SU-DHL-6 (cell line): ENCODE results near the gene KLHL34.

Experiments
- H2AFZ ChIP-seq: fragments of 200-600 bp; sonication (generic); 2 replicates; pipeline ENCODE4 v1.6.1; 2014; ENCODE audit warnings: low read depth, mild to moderate bottlenecking, moderate library complexity, mixed read lengths, antibody characterized with exemption, low read length; ENCODE audit not compliant: severe bottlenecking
- H3F3A ChIP-seq: fragments of 200-600 bp; shearing (Covaris generic); 2 replicates; pipeline ENCODE4 v1.6.0; 2016; ENCODE audit warnings: antibody characterized with exemption, mild to moderate bottlenecking; ENCODE audit not compliant: insufficient read depth
- H3K27ac ChIP-seq: fragments of 200-600 bp; sonication (generic); 2 replicates; pipeline ENCODE4 v1.5.1; 2016; ENCODE audit warnings: low read depth, mild to moderate bottlenecking, low read length, moderate library complexity, mixed read lengths
- H3K27me3 ChIP-seq: fragments of 200-600 bp; sonication (generic), shearing (Covaris generic); 2 replicates; pipeline ENCODE4 v1.6.0; 2014; ENCODE audit warnings: mild to moderate bottlenecking, low read length
- H3K36me3 ChIP-seq: fragments of 200-600 bp; sonication (generic); 2 replicates; pipeline ENCODE4 v1.6.1; 2014; ENCODE audit warnings: mild to moderate bottlenecking, low read length, mixed read lengths
- H3K4me2 ChIP-seq: fragments of 300-600, 200-600 bp; shearing (Covaris generic), sonication (generic); 2 replicates; pipeline ENCODE4 v1.6.0; 2014; ENCODE audit warnings: low read length, low read depth, mild to moderate bottlenecking; ENCODE audit not compliant: poor library complexity, severe bottlenecking
- H3K4me3 ChIP-seq: fragments of 200-600 bp; sonication (generic); 2 replicates; pipeline ENCODE4 v1.5.1; 2014; ENCODE audit warnings: antibody characterized with exemption, low read length, mild to moderate bottlenecking, mixed read lengths; ENCODE audit not compliant: insufficient read depth, poor library complexity, severe bottlenecking
- H3K79me2 ChIP-seq: fragments of 200-600 bp; sonication (generic); 2 replicates; pipeline ENCODE4 v1.6.1; 2014; ENCODE audit warnings: mild to moderate bottlenecking, low read length, moderate library complexity; ENCODE audit not compliant: insufficient read depth
- H3K9ac ChIP-seq: fragments of 200-600 bp; sonication (generic); 2 replicates; pipeline ENCODE4 v1.7.0; 2014; ENCODE audit warnings: mild to moderate bottlenecking, low read length
- H3K9me2 ChIP-seq: fragments of 200-600 bp; sonication (generic); replicated peaks from 2 replicates; pipeline ENCODE4 v1.6.1; 2014; ENCODE audit warnings: low read length; ENCODE audit not compliant: insufficient read depth
- H3K9me3 ChIP-seq: fragments of 200-600 bp; sonication (generic); 2 replicates; pipeline ENCODE4 v1.6.1; 2014; ENCODE audit warnings: low read length, mixed read lengths; ENCODE audit not compliant: insufficient read depth
- H4K20me1 ChIP-seq: fragments of 200-600 bp; sonication (generic); 2 replicates; pipeline ENCODE4 v1.6.1; 2014; ENCODE audit warnings: low read depth, mild to moderate bottlenecking, antibody characterized with exemption, low read length, moderate library complexity, mixed read lengths
- EZH2phosphoT487 ChIP-seq: fragments of 200-600 bp; sonication (generic), shearing (Covaris generic); conservative IDR thresholded peaks from 2 replicates; pipeline ENCODE4 v1.6.1; 2018; ENCODE audit warnings: mild to moderate bottlenecking, antibody characterized with exemption, low read length, moderate library complexity, mixed read lengths
- TF ChIP-seq, protein P1 (sequence below): fragments of 200-600 bp; sonication (generic); IDR thresholded peaks from one replicate; pipeline ENCODE4 v1.5.1; 2017; ENCODE audit warnings: antibody characterized with exemption, mild to moderate bottlenecking, low read length, moderate library complexity; ENCODE audit not compliant: insufficient read depth, poor library complexity, severe bottlenecking

KLHL34 gene

DNA sequence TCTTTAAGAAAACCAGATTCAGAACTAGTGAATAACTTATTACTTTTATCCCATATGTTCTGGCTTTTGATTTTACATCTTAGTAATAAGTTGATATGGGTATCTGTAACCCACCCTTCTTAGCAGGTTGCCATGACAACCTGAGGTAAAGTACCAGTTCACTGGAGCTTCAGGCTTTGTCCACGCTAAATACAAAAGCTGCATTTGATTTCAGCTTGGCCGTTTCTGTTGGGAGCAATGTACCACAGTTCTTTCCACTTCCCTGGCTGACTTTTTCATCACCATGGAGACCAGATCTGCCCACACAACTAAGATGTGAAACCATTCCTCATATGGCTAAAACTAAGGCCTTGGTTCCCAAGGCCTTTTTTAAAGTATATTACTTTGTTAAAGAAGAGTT is 26.1 kb downstream of the KLHL34 start:
- no peak for TF ChIP-seq EZH2phosphoT487
- H4K20me1 ChIP-seq = no peaks in the 10 kb centered on the region

DNA sequence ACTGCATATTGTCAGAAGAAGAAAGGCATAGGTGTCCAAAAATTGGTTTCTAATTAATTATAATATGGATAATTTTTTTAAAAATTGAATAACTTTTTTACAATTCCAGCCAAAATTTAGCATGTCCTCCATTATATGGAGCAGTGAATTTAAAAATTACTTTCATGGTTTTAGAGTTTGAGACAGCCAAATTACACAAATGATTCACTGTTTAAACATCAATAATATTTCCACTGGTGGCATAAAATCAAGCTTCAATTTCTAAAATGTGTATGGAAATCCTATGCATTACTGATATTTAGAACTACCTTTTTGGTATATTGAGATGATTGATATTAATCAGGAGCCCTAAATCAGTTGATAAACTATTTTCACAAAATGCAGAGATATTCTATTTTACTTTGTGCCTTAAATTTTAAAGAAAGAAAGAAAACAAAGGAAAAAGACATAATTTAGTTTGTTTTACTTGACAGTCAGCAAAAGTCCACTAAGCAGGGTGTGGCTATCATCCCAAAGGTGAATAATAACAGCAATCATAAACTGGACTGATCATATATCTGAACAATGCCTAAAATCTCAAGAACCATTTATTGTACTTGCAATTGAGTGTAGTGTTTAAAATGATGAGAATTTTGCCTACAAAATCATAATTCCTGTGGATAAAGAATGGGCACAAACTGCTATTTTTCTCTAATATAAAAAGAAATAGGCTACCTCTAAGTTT is 34.2 kb downstream of the KLHL34 start:
- Histone ChIP-seq H3K4me2 (no peak overlapping the region), H4K20me1 (no peaks in the 10 kb centered on the region), H3K9me2 (no peaks in the 10 kb centered on the region), H3F3A (no peaks in the 10 kb centered on the region), H3K9me3 (no peaks in the 10 kb centered on the region), H3K27ac (no peak overlapping the region), H2AFZ (no peak overlapping the region), H3K27me3 (no peaks in the 10 kb centered on the region), H3K79me2 (no peaks in the 10 kb centered on the region), H3K4me3 (no peak overlapping the region), H3K36me3 (no peaks in the 10 kb centered on the region), H3K9ac (no peak overlapping the region)
- TF ChIP-seq EZH2phosphoT487 = no peak
- TF ChIP-seq, protein P1, sequence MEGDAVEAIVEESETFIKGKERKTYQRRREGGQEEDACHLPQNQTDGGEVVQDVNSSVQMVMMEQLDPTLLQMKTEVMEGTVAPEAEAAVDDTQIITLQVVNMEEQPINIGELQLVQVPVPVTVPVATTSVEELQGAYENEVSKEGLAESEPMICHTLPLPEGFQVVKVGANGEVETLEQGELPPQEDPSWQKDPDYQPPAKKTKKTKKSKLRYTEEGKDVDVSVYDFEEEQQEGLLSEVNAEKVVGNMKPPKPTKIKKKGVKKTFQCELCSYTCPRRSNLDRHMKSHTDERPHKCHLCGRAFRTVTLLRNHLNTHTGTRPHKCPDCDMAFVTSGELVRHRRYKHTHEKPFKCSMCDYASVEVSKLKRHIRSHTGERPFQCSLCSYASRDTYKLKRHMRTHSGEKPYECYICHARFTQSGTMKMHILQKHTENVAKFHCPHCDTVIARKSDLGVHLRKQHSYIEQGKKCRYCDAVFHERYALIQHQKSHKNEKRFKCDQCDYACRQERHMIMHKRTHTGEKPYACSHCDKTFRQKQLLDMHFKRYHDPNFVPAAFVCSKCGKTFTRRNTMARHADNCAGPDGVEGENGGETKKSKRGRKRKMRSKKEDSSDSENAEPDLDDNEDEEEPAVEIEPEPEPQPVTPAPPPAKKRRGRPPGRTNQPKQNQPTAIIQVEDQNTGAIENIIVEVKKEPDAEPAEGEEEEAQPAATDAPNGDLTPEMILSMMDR = no peak

More for the DNA sequence above, 26.1 kb downstream of the KLHL34 start:
- Histone ChIP-seq H3K4me2 (no peak overlapping the region), H3F3A (no peaks in the 10 kb centered on the region), H3K4me3 (no peak overlapping the region), H3K36me3 (no peaks in the 10 kb centered on the region), H3K79me2 (no peaks in the 10 kb centered on the region), H3K9me3 (no peaks in the 10 kb centered on the region), H3K27me3 (no peaks in the 10 kb centered on the region), H3K27ac (no peak overlapping the region), H3K9me2 (no peaks in the 10 kb centered on the region), H3K9ac (no peak overlapping the region), H2AFZ (no peak overlapping the region)

DNA sequence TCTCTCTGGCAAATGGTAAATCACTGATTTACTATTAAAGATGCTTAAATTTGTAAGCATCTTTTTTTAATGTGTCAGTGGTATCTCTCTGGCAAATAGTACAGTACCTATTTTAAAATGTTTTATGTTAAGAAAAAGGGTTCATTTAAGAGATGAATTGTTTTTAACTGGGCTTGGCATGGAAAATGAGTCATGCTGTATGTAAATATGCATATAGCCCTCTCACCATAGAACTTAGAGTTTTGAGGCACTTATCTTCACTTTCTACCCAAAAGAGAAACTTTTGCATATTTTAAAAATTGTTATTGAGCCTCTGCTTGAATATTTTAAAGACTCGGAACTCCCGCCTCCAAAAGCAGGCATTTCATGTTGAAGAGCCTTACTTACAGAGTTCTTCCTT is 37.9 kb downstream of the KLHL34 start:
- no peak overlapping the region for H3K27ac ChIP-seq
- H3F3A ChIP-seq = no peaks in the 10 kb centered on the region
- H3K4me3 ChIP-seq = no peak overlapping the region
- no peak overlapping the region for H3K4me2 ChIP-seq
- no peak overlapping the region for H2AFZ ChIP-seq
- no peaks in the 10 kb centered on the region for H3K79me2 ChIP-seq
- no peaks in the 10 kb centered on the region for H3K36me3 ChIP-seq
- no peaks in the 10 kb centered on the region for H3K27me3 ChIP-seq
- no peak for TF ChIP-seq EZH2phosphoT487
- TF ChIP-seq, protein P1 = no peak
- H3K9me2 ChIP-seq = no peaks in the 10 kb centered on the region
- H3K9me3 ChIP-seq = no peaks in the 10 kb centered on the region
- no peak overlapping the region for H3K9ac ChIP-seq
- H4K20me1 ChIP-seq = no peaks in the 10 kb centered on the region

DNA sequence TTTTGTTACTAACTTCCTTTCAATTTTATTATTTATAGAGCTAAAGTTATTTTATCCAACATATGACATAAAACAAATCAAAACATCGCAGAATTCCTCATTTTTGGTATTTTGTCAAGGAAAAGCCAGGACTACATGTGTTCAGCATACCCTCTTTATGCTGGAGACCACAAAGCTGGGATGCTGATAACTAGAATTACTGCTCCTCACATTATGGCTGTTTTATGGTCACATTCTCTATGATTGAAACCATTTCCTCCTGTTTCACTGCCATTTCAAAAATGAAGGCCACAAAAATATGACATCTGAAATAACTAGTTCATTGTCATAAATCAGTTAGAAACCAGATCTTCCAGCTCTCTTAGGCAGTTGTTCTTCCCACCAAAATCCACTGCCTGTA is 41.7 kb downstream of the KLHL34 start:
- H4K20me1 ChIP-seq = no peaks in the 10 kb centered on the region

More for the DNA sequence above, 41.7 kb downstream of the KLHL34 start:
- H3K9ac ChIP-seq = no peak overlapping the region
- no peak overlapping the region for H3K4me2 ChIP-seq
- TF ChIP-seq, protein P1 = no peak
- TF ChIP-seq EZH2phosphoT487 = no peak
- H3F3A ChIP-seq = no peaks in the 10 kb centered on the region
- no peaks in the 10 kb centered on the region for H3K36me3 ChIP-seq
- no peak overlapping the region for H2AFZ ChIP-seq
- no peak overlapping the region for H3K27ac ChIP-seq
- H3K79me2 ChIP-seq = no peaks in the 10 kb centered on the region
- H3K9me2 ChIP-seq = no peaks in the 10 kb centered on the region
- no peak overlapping the region for H3K4me3 ChIP-seq
- H3K27me3 ChIP-seq = no peaks in the 10 kb centered on the region
- H3K9me3 ChIP-seq = no peaks in the 10 kb centered on the region
